H4 (cell line): ENCODE results near the gene HSPA6. TPM values are rescaled to one million over a fixed set of nuclear protein-coding genes. Genes with fewer than 3 reads are reported as not detected.
"Not testable (repeated sequence)": the region's sequence is repeated elsewhere in the genome, so short reads cannot be mapped to it uniquely, and the experiment has no call there.

ENCODE experiments used
- DNase-seq: peaks from one replicate; pipeline ENCODE4 v3.0.0-alpha.2; 2015; ENCODE audit warnings: low spot score
- total RNA-seq: library from RNA; depleted of rRNA; stranded (reverse); fragments of >200 nt; shearing (Covaris generic); gene quantifications from 2 replicates; pipeline ENCODE4 v1.2.3, GENCODE V29; 2014

The HSPA6 gene
- total RNA-seq, 1 experiment from 2014 or later, result 0.15 TPM

DNA sequence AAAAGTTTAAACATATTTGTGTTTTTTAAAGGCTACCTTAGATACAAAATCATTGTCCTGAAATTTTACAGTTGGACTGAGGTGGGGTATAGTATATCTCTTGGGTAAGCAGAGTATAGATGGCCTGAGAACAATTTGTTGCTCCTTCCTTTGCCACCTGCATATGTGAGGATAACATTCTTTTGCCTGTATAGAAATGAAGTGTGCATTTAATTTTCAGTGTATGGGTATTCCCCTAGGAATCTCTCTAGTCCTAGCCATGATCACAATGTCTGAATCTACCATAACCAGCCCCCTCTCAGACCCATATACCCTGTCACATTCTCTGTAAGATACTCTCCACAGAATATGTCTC is 21.0 kb upstream of the HSPA6 start:
- no peak for DNase-seq

GRCh38 chr1:161505686-161506085 is 18.7 kb upstream of the HSPA6 start:
- no peak for DNase-seq

- DNase-seq, result peak; percentile 51
Observed at GRCh38 chr1:161506336-161507223, 17.8 kb upstream of the HSPA6 start.

DNA sequence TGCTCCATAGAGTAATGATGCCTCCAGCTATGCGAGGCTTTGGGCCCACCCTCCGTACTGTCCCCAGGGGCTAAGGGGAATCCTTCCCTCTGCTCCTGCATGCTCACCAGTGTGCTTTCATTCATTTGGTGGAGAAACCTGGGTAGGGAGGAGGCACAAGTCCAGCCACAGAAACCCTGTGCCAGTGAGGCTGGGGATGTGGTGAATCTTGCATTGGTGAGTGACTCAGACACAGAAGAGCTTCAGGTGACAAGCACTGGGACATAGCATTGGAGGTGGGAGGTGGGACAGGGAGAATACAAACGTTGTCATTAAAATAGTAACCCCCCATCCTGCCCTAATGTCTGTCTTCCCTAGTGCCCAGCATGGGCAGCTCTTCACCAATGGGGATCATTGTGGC is 13.9 kb upstream of the HSPA6 start:
- no peak for DNase-seq

- DNase-seq, result peak; percentile 44
Observed at GRCh38 chr1:161511018-161511755, 13.2 kb upstream of the HSPA6 start.

- DNase-seq, result no peak
Observed at GRCh38 chr1:161511756-161512060, 12.6 kb upstream of the HSPA6 start.

DNA sequence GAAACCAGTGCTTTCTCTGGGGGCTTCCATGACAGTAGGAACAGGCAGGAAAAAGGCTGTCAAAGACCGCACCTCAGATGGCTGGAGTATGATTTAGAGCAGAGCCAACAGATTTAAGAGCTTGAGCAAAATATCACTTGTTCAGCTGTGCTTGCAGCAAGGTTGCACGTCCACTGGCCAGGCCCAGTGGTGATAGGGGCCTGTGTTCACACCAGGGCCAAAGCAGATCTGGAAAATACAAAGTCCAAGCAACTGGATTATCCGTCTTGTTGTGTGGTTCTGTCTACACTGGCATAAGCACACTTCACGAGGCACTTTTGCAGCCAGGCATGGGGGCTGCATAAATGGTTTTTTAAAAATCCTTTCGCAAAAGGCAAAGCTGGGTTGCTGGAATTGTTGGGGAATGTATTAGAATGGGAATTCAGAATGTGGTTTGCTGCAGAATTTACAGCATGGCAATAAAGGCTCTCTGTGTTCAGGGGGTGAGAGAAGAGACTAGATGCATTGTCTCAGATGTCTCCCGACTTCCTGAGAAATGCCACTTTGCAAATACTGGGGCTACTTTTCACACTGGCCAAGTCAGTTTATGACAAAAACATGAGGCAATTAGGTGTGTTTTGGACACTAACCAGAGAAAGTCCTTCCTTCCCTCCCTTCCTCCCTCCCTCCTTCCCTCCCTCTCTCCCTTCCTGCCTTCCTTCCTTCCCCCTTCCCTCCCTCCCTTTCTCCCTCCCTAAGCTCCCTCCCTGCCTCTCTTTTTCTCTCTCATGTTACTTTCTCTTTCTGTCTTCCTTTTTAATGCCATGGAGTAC is 11.5 kb upstream of the HSPA6 start:
- DNase-seq, result not testable (repeated sequence)

DNA sequence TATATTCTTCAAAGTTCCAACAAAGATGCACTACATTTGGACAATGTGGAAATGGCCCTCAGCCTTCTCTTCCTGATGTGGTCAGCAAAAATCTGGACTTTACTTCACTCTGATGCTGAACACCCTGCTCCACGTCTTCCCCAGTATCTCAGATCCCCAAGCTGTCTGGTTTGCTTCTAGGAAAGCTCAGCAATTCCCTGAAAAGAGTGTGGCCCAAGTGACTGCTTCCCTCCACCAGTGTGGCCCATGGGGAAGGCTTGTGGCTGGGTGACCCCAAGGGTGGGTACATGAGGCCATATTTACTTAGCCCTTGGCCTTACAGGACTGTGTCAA is 10.9 kb upstream of the HSPA6 start:
- not testable (repeated sequence) for DNase-seq

DNA sequence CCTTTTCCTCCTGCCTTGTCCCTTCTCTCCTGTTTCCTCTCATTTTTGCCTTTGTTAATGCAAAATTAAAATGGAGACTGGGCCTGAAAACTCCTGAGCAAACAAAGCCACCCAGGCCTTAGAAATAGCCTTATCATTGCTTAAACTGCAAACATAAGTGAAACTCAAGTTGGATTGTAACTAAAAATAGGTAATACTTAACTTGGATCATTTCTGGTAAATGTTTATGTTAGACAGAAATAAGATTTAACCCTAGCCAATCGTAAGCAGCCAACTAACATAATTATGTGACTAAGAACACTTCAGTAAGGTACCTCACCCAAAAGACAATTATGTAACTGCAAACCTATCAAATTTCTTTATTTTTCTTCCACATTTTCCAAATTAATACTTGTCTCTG is 10.4 kb upstream of the HSPA6 start:
- DNase-seq, result peak; percentile 75

- not testable (repeated sequence) for DNase-seq
Observed at GRCh38 chr1:161523041-161523816, 1.1 kb upstream of the HSPA6 start.

GRCh38 chr1:161524742-161525291 is 477 bp downstream of the HSPA6 start:
- DNase-seq, result not testable (repeated sequence)

DNA sequence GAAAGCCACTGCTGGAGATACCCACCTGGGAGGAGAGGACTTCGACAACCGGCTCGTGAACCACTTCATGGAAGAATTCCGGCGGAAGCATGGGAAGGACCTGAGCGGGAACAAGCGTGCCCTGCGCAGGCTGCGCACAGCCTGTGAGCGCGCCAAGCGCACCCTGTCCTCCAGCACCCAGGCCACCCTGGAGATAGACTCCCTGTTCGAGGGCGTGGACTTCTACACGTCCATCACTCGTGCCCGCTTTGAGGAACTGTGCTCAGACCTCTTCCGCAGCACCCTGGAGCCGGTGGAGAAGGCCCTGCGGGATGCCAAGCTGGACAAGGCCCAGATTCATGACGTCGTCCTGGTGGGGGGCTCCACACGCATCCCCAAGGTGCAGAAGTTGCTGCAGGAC is 981 bp downstream of the HSPA6 start:
- not testable (repeated sequence) for DNase-seq

GRCh38 chr1:161525918-161526317 is 1.6 kb downstream of the HSPA6 start:
- DNase-seq, result not testable (repeated sequence)

DNA sequence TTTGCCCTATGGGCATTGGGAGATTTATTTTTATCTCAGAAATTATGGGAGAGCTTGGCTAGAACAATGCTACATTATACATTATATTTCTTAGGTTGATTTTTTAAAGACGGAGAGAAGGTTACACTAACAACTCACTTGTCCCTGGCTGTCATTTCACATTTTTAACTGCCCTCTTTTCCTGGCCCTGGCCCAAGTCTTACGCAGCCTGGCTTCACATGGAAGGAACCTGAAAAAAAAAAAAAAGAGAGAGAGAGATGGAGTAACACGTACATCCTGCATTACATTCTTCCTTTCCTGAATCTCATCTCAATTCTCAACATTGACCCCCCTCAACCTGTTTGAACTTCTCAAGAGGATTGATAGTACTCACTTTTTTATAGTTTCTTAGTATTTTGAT is 4.2 kb downstream of the HSPA6 start:
- peak; percentile 39 for DNase-seq

GRCh38 chr1:161529463-161530104 is 5.2 kb downstream of the HSPA6 start:
- DNase-seq, result not testable (repeated sequence)

- DNase-seq, result peak; percentile 63
Observed at GRCh38 chr1:161530158-161530557, 5.8 kb downstream of the HSPA6 start.

GRCh38 chr1:161530671-161531641 is 6.6 kb downstream of the HSPA6 start:
- peak; percentile 69 for DNase-seq

- DNase-seq, result no peak
Observed at GRCh38 chr1:161531986-161532643, 7.8 kb downstream of the HSPA6 start.
